B cell (primary cell): Measurements from ENCODE around the gene ARSD. TPM values are rescaled to one million over a fixed set of nuclear protein-coding genes. Genes with fewer than 3 reads are reported as not detected.

ENCODE experiments used
- ATAC-seq: fragments of 200-7000 bp; cut with Tn5 transposase; one replicate; pipeline ENCODE4 v1.10.0; 2021; ENCODE audit warnings: low read depth, mild to moderate bottlenecking, moderate number of reproducible peaks, moderate library complexity
- CTCF ChIA-PET: fragments of 350-600 bp; sonication (Branson Sonifier 250); formaldehyde crosslinking; loops from one replicate; lab custom pipeline; 2021; ENCODE audit warnings: antibody characterized with exemption, inconsistent platforms; lab: Charles Lee
- POLR2A ChIA-PET: fragments of 350-600 bp; sonication (Branson Sonifier 250); formaldehyde crosslinking; loops from one replicate; lab custom pipeline; 2021; ENCODE audit warnings: antibody characterized with exemption; lab: Charles Lee
- DNase-seq: peaks from one replicate; pipeline ENCODE4 v3.0.0; 2013
- H2AFZ ChIP-seq: 2 replicates; pipeline ENCODE4 v1.6.1; 2012; ENCODE audit warnings: mild to moderate bottlenecking, low read depth, low read length; ENCODE audit not compliant: insufficient read depth, poor library complexity, severe bottlenecking
- H3K27ac ChIP-seq, 2 donors: 1 replicate in 1 of 2; 2 replicates in 1 of 2; pipeline ENCODE4 v1.5.1; 2012 to 2013; ENCODE audit warnings: low read length in 2 of 2, mild to moderate bottlenecking in 2 of 2, moderate library complexity in 1 of 2
- H3K27me3 ChIP-seq, 4 experiments: fragments of 200-600 bp in 1 of 4; sonication (generic) in 1 of 4; replicated peaks in 1 of 4; 1 replicate in 2 of 4; 2 replicates in 2 of 4; pipeline versions ENCODE4 v1.6.1 to v1.7.0; 2013 to 2016; ENCODE audit warnings: low read length in 3 of 4, mild to moderate bottlenecking in 2 of 4, mixed read lengths in 1 of 4, moderate library complexity in 1 of 4; ENCODE audit not compliant: insufficient read depth in 4 of 4, control insufficient read depth in 3 of 4; ENCODE audit errors: control extremely low read depth in 1 of 4
- H3K36me3 ChIP-seq, 2 experiments: replicated peaks in 1 of 2; 1 replicate in 1 of 2; 2 replicates in 1 of 2; pipeline versions ENCODE4 v1.6.1 to v1.7.1; 2013; ENCODE audit warnings: low read length in 1 of 2; ENCODE audit not compliant: insufficient read depth in 2 of 2, control insufficient read depth in 1 of 2; ENCODE audit errors: control extremely low read depth in 1 of 2, extremely low read depth in 1 of 2
- H3K4me1 ChIP-seq, 2 donors: fragments of 200-600 bp in 1 of 2; sonication (generic) in 1 of 2; 1 replicate in 1 of 2; 2 replicates in 1 of 2; pipeline versions ENCODE4 v1.5.1 to v1.6.1; 2013 to 2017; ENCODE audit warnings: low read length in 2 of 2; ENCODE audit not compliant: control insufficient read depth in 2 of 2, insufficient read depth in 2 of 2
- H3K4me2 ChIP-seq: replicated peaks from 2 replicates; pipeline ENCODE3; 2012; ENCODE audit warnings: mild to moderate bottlenecking, low read depth, low read length; ENCODE audit not compliant: poor library complexity, severe bottlenecking
- H3K4me3 ChIP-seq, 5 experiments: fragments of 200-600 bp in 1 of 5; sonication (generic) in 1 of 5; 1 replicate in 3 of 5; 2 replicates in 2 of 5; pipeline versions ENCODE4 v1.5.1 to v1.7.0; 2011 to 2016; ENCODE audit warnings: low read length in 4 of 5, mild to moderate bottlenecking in 4 of 5, low read depth in 2 of 5, control low read depth in 1 of 5, moderate library complexity in 1 of 5; ENCODE audit not compliant: insufficient read depth in 1 of 5; ENCODE audit errors: control extremely low read depth in 1 of 5, extremely low read depth in 1 of 5
- H3K79me2 ChIP-seq: fragments of 200-600 bp; sonication (generic); one replicate; pipeline ENCODE4 v1.6.0; 2016; ENCODE audit warnings: low read length; ENCODE audit not compliant: control insufficient read depth, insufficient read depth
- H3K9ac ChIP-seq: fragments of 200-600 bp; sonication (generic); 2 replicates; pipeline ENCODE4 v1.6.1; 2017; ENCODE audit warnings: mild to moderate bottlenecking, low read length, moderate library complexity
- H3K9me3 ChIP-seq, 3 donors: one replicate each; pipeline versions ENCODE4 v1.6.1 to v1.7.1; 2013; ENCODE audit warnings: low read length in 2 of 3; ENCODE audit not compliant: control insufficient read depth in 2 of 3, insufficient read depth in 1 of 3; ENCODE audit errors: control extremely low read depth in 1 of 3
- H4K20me1 ChIP-seq: 2 replicates; pipeline ENCODE4 v1.6.0; 2012; ENCODE audit warnings: mild to moderate bottlenecking, low read length; ENCODE audit not compliant: insufficient read depth, control insufficient read depth, poor library complexity, severe bottlenecking
- H3K27ac Mint-ChIP-seq: one replicate; pipeline ENCODE4 v1.8.0; 2021; ENCODE audit warnings: mixed read lengths
- H3K27me3 Mint-ChIP-seq: one replicate; pipeline ENCODE4 v1.8.0; 2021; ENCODE audit warnings: mixed read lengths
- H3K4me1 Mint-ChIP-seq: one replicate; pipeline ENCODE4 v1.8.0; 2021; ENCODE audit warnings: mixed read lengths
- H3K4me3 Mint-ChIP-seq: one replicate; pipeline ENCODE4 v1.8.0; 2021; ENCODE audit warnings: mixed read lengths
- H3K9me3 Mint-ChIP-seq: one replicate; pipeline ENCODE4 v1.8.0; 2022; ENCODE audit warnings: mixed read lengths; ENCODE audit not compliant: insufficient read depth
- EZH2 ChIP-seq: IDR thresholded peaks from 2 replicates; pipeline ENCODE4 v1.6.1; 2012; ENCODE audit warnings: borderline replicate concordance, low read depth, mild to moderate bottlenecking, moderate library complexity, low read length; ENCODE audit not compliant: insufficient read depth, poor library complexity, severe bottlenecking
- WGBS: methylation state at CpG from one replicate; pipeline ENCODE4 v1.1.5; 2013; ENCODE audit warnings: missing lambda C conversion rate; ENCODE audit not compliant: insufficient coverage; 5-methylcytosine and 5-hydroxymethylcytosine counted together
- intact Hi-C: fragments of 100-400 bp; cut with micrococcal nuclease; formaldehyde crosslinking; loops from one replicate; pipeline ENCODE4 v1.10.0; 2022
- polyA plus RNA-seq: library from polyadenylated mRNA; depleted of rRNA; stranded (reverse); fragments of >200 nt; gene quantifications from 2 replicates; pipeline ENCODE4 v1.2.3, GENCODE V29; 2012
- total RNA-seq, 2 donors: library from RNA; stranded (reverse); fragments of 120-200 nt in 1 of 2; gene quantifications; 1 replicate in 1 of 2; 2 replicates in 1 of 2; pipeline versions ENCODE4 v1.2.3 to v1.2.4, GENCODE V29; 2013 to 2022
- TF ChIP-seq, protein P1 (sequence below): fragments of 200-600 bp; IDR thresholded peaks from one replicate; pipeline ENCODE4 v1.8.0; 2022; ENCODE audit warnings: antibody characterized with exemption, mild to moderate bottlenecking

ARSD gene
- total and polyA plus RNA-seq, 2 donors (not counting 1 experiment from before 2014, with no cell fraction given) = 2.7 to 13.3 TPM

DNA sequence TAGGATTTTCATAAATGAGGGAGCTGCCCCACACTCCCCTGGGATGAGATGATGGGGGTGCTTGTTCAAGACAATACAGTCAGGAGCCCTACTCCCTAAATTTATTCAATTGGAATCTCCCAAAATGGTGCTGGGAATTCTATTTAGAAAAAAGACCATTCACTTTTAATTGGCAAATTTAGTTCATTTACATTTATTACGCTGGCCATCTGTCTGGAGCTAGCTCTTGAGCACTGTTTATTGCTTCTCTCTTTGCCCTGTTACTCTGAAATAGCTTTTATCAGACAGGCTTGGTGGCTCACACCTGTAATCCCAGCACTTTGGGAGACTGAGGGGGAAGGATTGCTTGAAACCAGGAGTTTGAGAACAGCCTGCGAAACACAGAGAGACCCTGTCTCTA is 2.0 kb upstream of the ARSD start:
- H3K79me2 ChIP-seq = no peaks in the 10 kb centered on the region
- no peak overlapping the region for H3K9ac ChIP-seq
- H4K20me1 ChIP-seq = no peaks in the 10 kb centered on the region
- no peak for DNase-seq
- no peaks in the 10 kb centered on the region for H3K27me3 Mint-ChIP-seq
- H3K9me3 Mint-ChIP-seq = no peaks in the 10 kb centered on the region
- ATAC-seq = no peak
- TF ChIP-seq, protein P1, sequence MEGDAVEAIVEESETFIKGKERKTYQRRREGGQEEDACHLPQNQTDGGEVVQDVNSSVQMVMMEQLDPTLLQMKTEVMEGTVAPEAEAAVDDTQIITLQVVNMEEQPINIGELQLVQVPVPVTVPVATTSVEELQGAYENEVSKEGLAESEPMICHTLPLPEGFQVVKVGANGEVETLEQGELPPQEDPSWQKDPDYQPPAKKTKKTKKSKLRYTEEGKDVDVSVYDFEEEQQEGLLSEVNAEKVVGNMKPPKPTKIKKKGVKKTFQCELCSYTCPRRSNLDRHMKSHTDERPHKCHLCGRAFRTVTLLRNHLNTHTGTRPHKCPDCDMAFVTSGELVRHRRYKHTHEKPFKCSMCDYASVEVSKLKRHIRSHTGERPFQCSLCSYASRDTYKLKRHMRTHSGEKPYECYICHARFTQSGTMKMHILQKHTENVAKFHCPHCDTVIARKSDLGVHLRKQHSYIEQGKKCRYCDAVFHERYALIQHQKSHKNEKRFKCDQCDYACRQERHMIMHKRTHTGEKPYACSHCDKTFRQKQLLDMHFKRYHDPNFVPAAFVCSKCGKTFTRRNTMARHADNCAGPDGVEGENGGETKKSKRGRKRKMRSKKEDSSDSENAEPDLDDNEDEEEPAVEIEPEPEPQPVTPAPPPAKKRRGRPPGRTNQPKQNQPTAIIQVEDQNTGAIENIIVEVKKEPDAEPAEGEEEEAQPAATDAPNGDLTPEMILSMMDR = no peak
- TF ChIP-seq EZH2 = no peak
- no peak overlapping the region for H3K4me2 ChIP-seq
- no peak overlapping the region for H3K4me3 ChIP-seq
- intact Hi-C loops = no loop called here
- ChIA-PET CTCF (no interaction called here), POLR2A (no interaction called here)
- no peak overlapping the region for H2AFZ ChIP-seq
- no peak overlapping the region for H3K4me3 Mint-ChIP-seq
- H3K27me3 ChIP-seq = no peaks in the 10 kb centered on the region
- H3K9me3 ChIP-seq = peaks cover 0 to 7% (median 0%) of the 10 kb centered on the region in 3 donors
- no peaks in the 10 kb centered on the region for H3K4me1 ChIP-seq
- no peaks in the 10 kb centered on the region for H3K36me3 ChIP-seq
- peaks cover 4% of the 10 kb centered on the region for H3K4me1 Mint-ChIP-seq
- no peak overlapping the region for H3K27ac ChIP-seq
- WGBS = no CpG with 5 or more reads among the region's 2 CpGs
- H3K27ac Mint-ChIP-seq = no peak overlapping the region

DNA sequence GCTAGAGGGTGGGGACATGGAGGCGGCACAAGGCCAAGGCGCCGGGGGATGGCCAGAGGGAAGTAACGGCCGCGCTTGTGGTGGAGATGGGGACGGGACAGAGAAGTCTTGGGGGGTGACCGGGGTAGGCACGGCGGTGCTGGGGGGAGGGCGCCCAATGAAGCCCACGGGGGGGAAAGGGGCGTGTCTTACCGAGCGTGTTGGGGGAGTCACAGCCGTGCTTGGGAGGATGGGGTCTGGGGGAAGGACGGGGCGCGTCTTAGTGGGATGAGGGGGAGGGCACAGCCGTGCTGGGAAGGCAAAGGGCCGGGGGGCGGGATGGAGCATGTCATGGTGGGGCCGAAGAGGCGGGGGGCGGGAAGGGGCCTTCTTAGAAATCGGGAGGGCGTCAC is 952 bp downstream of the ARSD start:
- H3K4me1 Mint-ChIP-seq = peaks cover 4% of the 10 kb centered on the region
- Histone ChIP-seq H3K4me3 (peak overlapping the region in 4 of 5 experiments; percentile 66 to 76 (median 71)), H3K4me1 (no peaks in the 10 kb centered on the region), H3K79me2 (no peaks in the 10 kb centered on the region), H3K9ac (peak overlapping the region; percentile 70), H3K27ac (peak overlapping the region in 1 of 2 donors; percentile 31), H3K9me3 (peaks cover 0 to 7% (median 0%) of the 10 kb centered on the region in 3 donors), H3K36me3 (no peaks in the 10 kb centered on the region), H3K27me3 (no peaks in the 10 kb centered on the region), H3K4me2 (peak overlapping the region; percentile 89), H2AFZ (peak overlapping the region; percentile 84), H4K20me1 (no peaks in the 10 kb centered on the region)
- DNase-seq (peak; percentile 27), ATAC-seq (peak; percentile 2)
- 0% methylated on average over 5 of the region's 27 CpGs for WGBS
- H3K27me3 Mint-ChIP-seq = no peaks in the 10 kb centered on the region
- ChIA-PET POLR2A (interaction anchor here (0.6 kb wide), 1 partner anchor 735 kb away, joined by 4 read pairs; no protein-coding TSS in a partner anchor), CTCF (interaction anchor here (0.9 kb wide), 1 partner anchor 883 kb away, joined by 3 read pairs; no protein-coding TSS in a partner anchor)
- TF ChIP-seq EZH2 = no peak
- TF ChIP-seq, protein P1 = no peak
- intact Hi-C loops = loop anchor here (5.0 kb wide), 2 partner anchors 236 to 784 kb away; partner anchors contain the start of genes CD99 and PRKX
- H3K4me3 Mint-ChIP-seq = peak overlapping the region; percentile 91
- H3K27ac Mint-ChIP-seq = peak overlapping the region; percentile 80
- no peaks in the 10 kb centered on the region for H3K9me3 Mint-ChIP-seq
